Neural crest cell (in vitro differentiated cells): ENCODE measurements around the gene ATF2. TPM values are rescaled to one million over a fixed set of nuclear protein-coding genes. Genes with fewer than 3 reads are reported as not detected.

ENCODE experiments used
- DNase-seq: peaks from one replicate; pipeline ENCODE4 v3.0.0; 2021; ENCODE audit warnings: low read depth, mixed read lengths, low spot score
- H3K27ac Mint-ChIP-seq: one replicate; pipeline ENCODE4 v1.8.0; 2021; ENCODE audit warnings: mild to moderate bottlenecking, mixed read lengths; ENCODE audit not compliant: unreplicated experiment
- H3K27me3 Mint-ChIP-seq: 2 replicates; pipeline ENCODE4 v1.8.0; 2021; ENCODE audit warnings: low read depth, mild to moderate bottlenecking, mixed read lengths
- H3K36me3 Mint-ChIP-seq: 2 replicates; pipeline ENCODE4 v1.8.0; 2021; ENCODE audit warnings: low read depth, mild to moderate bottlenecking, mixed read lengths
- H3K4me1 Mint-ChIP-seq: 2 replicates; pipeline ENCODE4 v1.8.0; 2021; ENCODE audit warnings: mixed read lengths
- H3K4me3 Mint-ChIP-seq: one replicate; pipeline ENCODE4 v1.8.0; 2021; ENCODE audit warnings: mild to moderate bottlenecking, mixed read lengths
- H3K9me3 Mint-ChIP-seq: 2 replicates; pipeline ENCODE4 v1.8.0; 2021; ENCODE audit warnings: mixed read lengths
- CTCF ChIP-seq: fragments of 200-600 bp; sonication (generic); conservative IDR thresholded peaks from 2 replicates; pipeline ENCODE4 v1.5.0; 2021; ENCODE audit warnings: antibody characterized with exemption, mild to moderate bottlenecking
- total RNA-seq: library from RNA; stranded (reverse); gene quantifications from 2 replicates; pipeline ENCODE4 v1.2.1, GENCODE V29; 2021

Gene ATF2
- total RNA-seq, 1 donor from 2014 or later, result 78.8 TPM

GRCh38 chr2:175152242-175152641, 15.8 kb downstream of the ATF2 start:
- Mint-ChIP-seq H3K36me3 (peaks cover 10% of the 10 kb centered on the region), H3K9me3 (no peaks in the 10 kb centered on the region), H3K27me3 (no peaks in the 10 kb centered on the region), H3K4me3 (no peak overlapping the region), H3K4me1 (peaks cover 4% of the 10 kb centered on the region), H3K27ac (no peak overlapping the region)
- DNase-seq, result no peak
- TF ChIP-seq CTCF, result no peak

- Mint-ChIP-seq H3K9me3 (no peaks in the 10 kb centered on the region), H3K27me3 (no peaks in the 10 kb centered on the region), H3K27ac (no peak overlapping the region), H3K4me3 (no peak overlapping the region), H3K4me1 (no peaks in the 10 kb centered on the region), H3K36me3 (peaks cover 10% of the 10 kb centered on the region)
- DNase-seq, result no peak
- TF ChIP-seq CTCF, result no peak
Measured at GRCh38 chr2:175151791-175152190, 16.2 kb downstream of the ATF2 start.

- Mint-ChIP-seq H3K27ac (no peak overlapping the region), H3K36me3 (peaks cover 19% of the 10 kb centered on the region), H3K9me3 (no peaks in the 10 kb centered on the region), H3K4me3 (no peak overlapping the region), H3K4me1 (no peaks in the 10 kb centered on the region), H3K27me3 (no peaks in the 10 kb centered on the region)
- no peak for TF ChIP-seq CTCF
- DNase-seq, result no peak
Measured at GRCh38 chr2:175147186-175147585, 20.8 kb downstream of the ATF2 start.

GRCh38 chr2:175143678-175144077, 24.3 kb downstream of the ATF2 start:
- H3K27me3 Mint-ChIP-seq, result no peaks in the 10 kb centered on the region
- H3K9me3 Mint-ChIP-seq, result no peaks in the 10 kb centered on the region
- H3K36me3 Mint-ChIP-seq, result peaks cover 12% of the 10 kb centered on the region
- H3K4me3 Mint-ChIP-seq, result no peak overlapping the region
- no peak for DNase-seq
- no peak overlapping the region for H3K27ac Mint-ChIP-seq
- no peak for TF ChIP-seq CTCF
- no peaks in the 10 kb centered on the region for H3K4me1 Mint-ChIP-seq

- no peak for DNase-seq
- H3K9me3 Mint-ChIP-seq, result no peaks in the 10 kb centered on the region
- H3K4me1 Mint-ChIP-seq, result no peaks in the 10 kb centered on the region
Measured at GRCh38 chr2:175143191-175143590, 24.8 kb downstream of the ATF2 start.

More at GRCh38 chr2:175143191-175143590, 24.8 kb downstream of the ATF2 start:
- no peak for TF ChIP-seq CTCF
- peaks cover 14% of the 10 kb centered on the region for H3K36me3 Mint-ChIP-seq
- no peak overlapping the region for H3K4me3 Mint-ChIP-seq
- H3K27ac Mint-ChIP-seq, result no peak overlapping the region
- no peaks in the 10 kb centered on the region for H3K27me3 Mint-ChIP-seq
